Omental fat pad (tissue), 4 donors: Measurements from ENCODE around the gene OXGR1. TPM values are rescaled to one million over a fixed set of nuclear protein-coding genes. Genes with fewer than 3 reads are reported as not detected.

ENCODE experiments used
- ATAC-seq: fragments of 150-250 bp; one replicate; pipeline ENCODE4 v1.9.1; 2016; ENCODE audit warnings: mild to moderate bottlenecking, moderate library complexity; ENCODE audit not compliant: low FRiP score
- DNase-seq: peaks from one replicate; pipeline ENCODE4 v3.0.0-alpha.2; 2019; ENCODE audit warnings: low spot score
- CTCF ChIP-seq, 3 donors: fragments of 450-650 bp; IDR thresholded peaks; one replicate each; pipeline ENCODE4 v1.5.1; 2016 to 2017; ENCODE audit warnings: antibody characterized with exemption in 3 of 3, mild to moderate bottlenecking in 3 of 3, moderate library complexity in 2 of 3
- total RNA-seq, 4 donors: library from RNA; depleted of rRNA; stranded (reverse); fragments of >200 nt; gene quantifications; one replicate each; pipeline ENCODE4 v1.1.0, GENCODE V29; 2016

The OXGR1 gene
- total RNA-seq, 4 donors from 2014 or later = 0.37 to 5.4 (median 1.1) TPM

- TF ChIP-seq CTCF (IDR thresholded peaks at IDR 0.05) = no peak
- DNase-seq (no peak), ATAC-seq (no peak)
Measured at GRCh38 chr13:97023117-97023516, 28.8 kb upstream of the OXGR1 start.

GRCh38 chr13:97021241-97021640, 27.0 kb upstream of the OXGR1 start:
- no peak for TF ChIP-seq CTCF (IDR thresholded peaks at IDR 0.05)
- DNase-seq (no peak), ATAC-seq (no peak)

GRCh38 chr13:97020689-97021240, 26.5 kb upstream of the OXGR1 start:
- no peak for ATAC-seq
- TF ChIP-seq CTCF (IDR thresholded peaks at IDR 0.05) = no peak
- DNase-seq = no peak

GRCh38 chr13:97020194-97020593, 25.9 kb upstream of the OXGR1 start:
- no peak for TF ChIP-seq CTCF (IDR thresholded peaks at IDR 0.05)
- DNase-seq = no peak
- no peak for ATAC-seq

GRCh38 chr13:97019236-97019635, 25.0 kb upstream of the OXGR1 start:
- no peak for ATAC-seq
- no peak for DNase-seq
- no peak for TF ChIP-seq CTCF (IDR thresholded peaks at IDR 0.05)

- no peak for ATAC-seq
Measured at GRCh38 chr13:97018029-97018819, 23.9 kb upstream of the OXGR1 start.

More at GRCh38 chr13:97018029-97018819, 23.9 kb upstream of the OXGR1 start:
- peak in 1 of 3 donors; percentile 70 for TF ChIP-seq CTCF (IDR thresholded peaks at IDR 0.05)
- DNase-seq = no peak
